Inflammatory macrophage treated with lipopolysaccharide for 4 hours (primary cell): ENCODE results near the gene LHX8.
"Not testable (repeated sequence)": the region's sequence is repeated elsewhere in the genome, so short reads cannot be mapped to it uniquely, and the experiment has no call there.

Experiments
- DNase-seq: peaks from one replicate; pipeline ENCODE4 v3.0.0-alpha.2; 2020

Gene LHX8

GRCh38 chr1:75133750-75134646 is at the start of gene LHX8:
Gene LHX8, plus strand, starts transcription at chr1:75134388. Its CDS starts 2,227 bp downstream, at chr1:75136615.
- no peak for DNase-seq

GRCh38 chr1:75085931-75086330 is 48.3 kb upstream of the LHX8 start:
- DNase-seq: no peak

- DNase-seq: no peak
Observed at GRCh38 chr1:75087278-75087677, 46.9 kb upstream of the LHX8 start.

GRCh38 chr1:75092141-75092540 is 42.0 kb upstream of the LHX8 start:
- no peak for DNase-seq

GRCh38 chr1:75097654-75098053 is 36.5 kb upstream of the LHX8 start:
- DNase-seq: no peak

GRCh38 chr1:75099581-75099980 is 34.6 kb upstream of the LHX8 start:
- DNase-seq: no peak

- no peak for DNase-seq
Observed at GRCh38 chr1:75100481-75101092, 33.6 kb upstream of the LHX8 start.

- DNase-seq: not testable (repeated sequence)
Observed at GRCh38 chr1:75112362-75112951, 21.7 kb upstream of the LHX8 start.

- no peak for DNase-seq
Observed at GRCh38 chr1:75115654-75116053, 18.5 kb upstream of the LHX8 start.

- no peak for DNase-seq
Observed at GRCh38 chr1:75123756-75124155, 10.4 kb upstream of the LHX8 start.

GRCh38 chr1:75124510-75124909 is 9.7 kb upstream of the LHX8 start:
- no peak for DNase-seq

- DNase-seq: no peak
Observed at GRCh38 chr1:75125161-75125726, 8.9 kb upstream of the LHX8 start.

GRCh38 chr1:75126611-75127101 is 7.5 kb upstream of the LHX8 start:
- no peak for DNase-seq

GRCh38 chr1:75127916-75128717 is 6.1 kb upstream of the LHX8 start:
- no peak for DNase-seq

GRCh38 chr1:75129660-75129982 is 4.6 kb upstream of the LHX8 start:
- no peak for DNase-seq

- DNase-seq: no peak
Observed at GRCh38 chr1:75129983-75130789, 4.0 kb upstream of the LHX8 start.

GRCh38 chr1:75130865-75131564 is 3.2 kb upstream of the LHX8 start:
- DNase-seq: no peak

GRCh38 chr1:75131565-75132241 is 2.5 kb upstream of the LHX8 start:
- DNase-seq: no peak

GRCh38 chr1:75132242-75132811 is 1.9 kb upstream of the LHX8 start:
- DNase-seq: no peak
